ENCODE results near the gene SIPA1L3. TPM values are rescaled to one million over a fixed set of nuclear protein-coding genes. Genes with fewer than 3 reads are reported as not detected.

SIPA1L3 gene
- polyA plus RNA-seq, 1 of the 3 experiments (the other 2 are of a cell fraction), result 11.6 TPM

GRCh38 chr19:38042132-38042531 is 135.1 kb downstream of the SIPA1L3 start:
- 97% methylated on average over 2 of the region's 2 CpGs for WGBS (ENCODE audit: low lambda C conversion rate)
- TF ChIP-seq JUND (IDR thresholded peaks at IDR 0.05) (no peak), PBX3 (IDR thresholded peaks at IDR 0.05) (no peak), RFX5 (IDR thresholded peaks at IDR 0.05; ENCODE audit: low read length) (no peak), NRF1 (IDR thresholded peaks at IDR 0.05; ENCODE audit: low read depth, low read length) (no peak), RAD21 (IDR thresholded peaks at IDR 0.05; ENCODE audit: low read length) (no peak), MEF2A (IDR thresholded peaks at IDR 0.05; ENCODE audit: borderline replicate concordance, low read depth) (no peak), TAF1 (IDR thresholded peaks at IDR 0.05; ENCODE audit: borderline replicate concordance, low read depth, low read length) (no peak), FOXJ3 (CRISPR knock-in tag; IDR thresholded peaks at IDR 0.05) (no peak), USF2 (IDR thresholded peaks at IDR 0.05; ENCODE audit: borderline replicate concordance, low read depth, low read length) (no peak), GABPA (IDR thresholded peaks at IDR 0.05; ENCODE audit: low read depth) (no peak), TEAD4 (IDR thresholded peaks at IDR 0.05; ENCODE audit: borderline replicate concordance, insufficient read depth) (no peak)
- no peak for DNase-seq
- peaks cover 22% of the 10 kb centered on the region for H3F3A ChIP-seq (replicated peaks; ENCODE audit: insufficient read depth)
- H3K4me1 ChIP-seq (ENCODE audit: control insufficient read depth in 1 of 2, insufficient read depth in 2 of 2, low read depth in 1 of 2, low read length in 1 of 2), result peaks cover 6 to 15% of the 10 kb centered on the region in 2 experiments; a peak in 1 of 4 replicates
- peaks cover 0 to 11% of the 10 kb centered on the region in 2 experiments for H3K36me3 ChIP-seq (replicated peaks in 1 of 2; ENCODE audit: control insufficient read depth in 1 of 2, insufficient read depth in 2 of 2, low read length in 1 of 2)
- no peak overlapping the region for H3K4me3 ChIP-seq (ENCODE audit: low read depth in 2 of 2, low read length in 1 of 2)
- 0 out of 2 replicates have a peak, but pooled peaks cover 7% of the 10 kb centered on the region for H3K9me3 ChIP-seq
- ChIA-PET POLR2A (no interaction called here), CTCF (interaction anchor here (0.6 to 1.6 kb wide), 7 partner anchors 13 to 144 kb away, joined by 3 to 5 read pairs (median 4); partner anchors contain the start of gene WDR87)
- H3K79me2 ChIP-seq (ENCODE audit: insufficient read depth), result peaks cover 51% of the 10 kb centered on the region
- H3K9ac ChIP-seq, result no peak overlapping the region
- no peaks in the 10 kb centered on the region for H4K20me1 ChIP-seq (ENCODE audit: insufficient read depth)
- H2AFZ ChIP-seq (ENCODE audit: low read depth), result no peak overlapping the region
- no peak overlapping the region for H3K4me2 ChIP-seq
- no peaks in the 10 kb centered on the region for H3K27me3 ChIP-seq (ENCODE audit: insufficient read depth)
- H3K27ac ChIP-seq (ENCODE audit: low read depth in 2 of 2, low read length in 1 of 2), result 0 out of 4 replicates have a peak overlapping the region, but pooled peaks of 1 of the 2 experiments have one; percentile 96
- no peaks in the 10 kb centered on the region for H3K9me2 ChIP-seq

- Histone ChIP-seq H3K79me2 (ENCODE audit: insufficient read depth) (peaks cover 47% of the 10 kb centered on the region), H3K9me3 (0 out of 2 replicates have a peak, but pooled peaks cover 7% of the 10 kb centered on the region), H3F3A (replicated peaks; ENCODE audit: insufficient read depth) (peaks cover 22% of the 10 kb centered on the region), H4K20me1 (ENCODE audit: insufficient read depth) (no peaks in the 10 kb centered on the region), H2AFZ (ENCODE audit: low read depth) (no peak overlapping the region), H3K4me1 (ENCODE audit: control insufficient read depth in 1 of 2, insufficient read depth in 2 of 2, low read depth in 1 of 2, low read length in 1 of 2) (peaks cover 5 to 6% of the 10 kb centered on the region in 2 experiments; a peak in 1 of 4 replicates), H3K4me2 (no peak overlapping the region), H3K27ac (ENCODE audit: low read depth in 2 of 2, low read length in 1 of 2) (no peak overlapping the region; a peak in 1 of 4 replicates), H3K9ac (no peak overlapping the region), H3K36me3 (replicated peaks in 1 of 2; ENCODE audit: control insufficient read depth in 1 of 2, insufficient read depth in 2 of 2, low read length in 1 of 2) (peaks cover 0 to 11% of the 10 kb centered on the region in 2 experiments), H3K9me2 (no peaks in the 10 kb centered on the region), H3K27me3 (ENCODE audit: insufficient read depth) (no peaks in the 10 kb centered on the region), H3K4me3 (ENCODE audit: low read depth in 2 of 2, low read length in 1 of 2) (no peak overlapping the region)
- no peak for DNase-seq
- CTCF ChIA-PET, result interaction anchor here (1.4 to 1.6 kb wide), 2 partner anchors 28 to 51 kb away, joined by 3 read pairs; no protein-coding TSS in a partner anchor
- no peak for TF ChIP-seq TCF12 (IDR thresholded peaks at IDR 0.05)
- no peak for TF ChIP-seq IRF3 (IDR thresholded peaks at IDR 0.05; ENCODE audit: low read depth, low read length)
- no peak for TF ChIP-seq CHD2 (IDR thresholded peaks at IDR 0.05; ENCODE audit: low read length, partially characterized antibody)
- POLR2A ChIA-PET, result interaction anchor here (2.0 kb wide), 1 partner anchor 39 kb away, joined by 5 read pairs; no protein-coding TSS in a partner anchor
- WGBS (ENCODE audit: low lambda C conversion rate), result 97% methylated on average over 5 of the region's 5 CpGs
Measured at GRCh38 chr19:38043649-38044144, 136.7 kb downstream of the SIPA1L3 start.

Measured in SK-N-SH (cell line).